ENCODE measurements around the gene INPP5F.

The INPP5F gene

DNA sequence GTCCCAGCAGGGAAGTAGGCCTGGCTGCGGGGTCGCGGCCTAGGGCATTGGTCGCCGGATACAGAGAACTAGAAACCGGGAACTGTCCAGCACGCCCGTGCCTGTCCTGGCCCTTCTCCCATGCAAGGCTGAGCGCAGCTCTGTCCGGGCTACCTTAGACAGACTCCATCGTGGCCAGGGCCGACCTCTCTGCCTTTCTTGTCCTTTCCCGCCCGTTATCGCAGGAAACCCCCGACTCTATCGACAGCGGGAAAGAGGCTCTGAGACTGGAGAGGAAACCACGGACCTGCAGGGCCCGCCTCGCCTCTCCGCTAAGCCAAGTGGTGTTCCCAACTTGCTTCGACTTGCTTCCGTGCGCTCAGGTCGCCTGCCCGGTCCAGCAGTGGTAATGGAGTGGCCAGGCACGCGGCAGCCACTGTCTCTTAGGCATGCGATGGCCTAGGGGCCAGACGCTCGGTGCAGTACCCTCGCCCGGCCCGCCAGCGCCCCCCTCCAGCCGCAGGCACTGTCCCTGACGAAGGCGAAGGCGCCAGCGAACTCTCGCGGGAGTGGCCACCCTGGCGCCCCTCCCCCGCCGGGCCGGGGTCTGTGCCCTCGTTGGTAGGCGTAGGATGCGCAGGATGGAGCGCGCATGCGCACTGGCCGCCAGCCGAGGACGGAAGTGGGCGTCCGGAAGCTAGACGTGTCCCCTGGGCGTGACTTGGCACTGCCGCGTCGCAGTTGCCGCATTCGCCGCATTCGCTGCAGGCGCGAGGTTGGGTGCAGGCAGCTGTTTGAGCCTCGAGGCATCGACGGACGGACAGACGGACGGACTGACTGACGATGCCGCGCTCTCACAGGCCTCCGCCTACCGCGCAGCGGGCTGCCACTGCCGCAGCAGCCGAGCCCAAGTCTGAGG lies 92.4 kb downstream of the INPP5F start:
- DNase-seq (ENCODE audit: low spot score) = peak; percentile 39

GRCh38 chr10:119818889-119819270 lies 93.0 kb downstream of the INPP5F start:
- peak; percentile 9 for DNase-seq (ENCODE audit: low spot score)

DNA sequence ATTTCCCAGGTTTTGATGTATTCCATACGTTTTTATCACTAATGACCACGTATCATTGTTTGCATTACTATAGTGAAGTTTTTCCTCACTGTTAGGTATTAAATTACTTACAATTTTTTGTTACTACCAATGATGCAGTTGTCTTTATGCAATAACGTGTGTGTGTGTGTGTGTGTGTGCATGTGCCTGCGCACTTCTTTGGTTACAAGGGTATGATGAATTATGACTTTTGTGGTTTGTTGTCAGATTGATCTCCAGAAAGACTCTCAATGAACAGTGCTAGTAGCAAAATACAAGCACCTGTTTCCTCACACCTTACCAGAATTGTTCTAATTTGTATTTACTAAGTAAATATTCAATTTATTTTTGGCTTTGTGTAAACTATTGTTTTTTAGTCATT lies 95.3 kb downstream of the INPP5F start:
- DNase-seq (ENCODE audit: low spot score) = no peak

DNA sequence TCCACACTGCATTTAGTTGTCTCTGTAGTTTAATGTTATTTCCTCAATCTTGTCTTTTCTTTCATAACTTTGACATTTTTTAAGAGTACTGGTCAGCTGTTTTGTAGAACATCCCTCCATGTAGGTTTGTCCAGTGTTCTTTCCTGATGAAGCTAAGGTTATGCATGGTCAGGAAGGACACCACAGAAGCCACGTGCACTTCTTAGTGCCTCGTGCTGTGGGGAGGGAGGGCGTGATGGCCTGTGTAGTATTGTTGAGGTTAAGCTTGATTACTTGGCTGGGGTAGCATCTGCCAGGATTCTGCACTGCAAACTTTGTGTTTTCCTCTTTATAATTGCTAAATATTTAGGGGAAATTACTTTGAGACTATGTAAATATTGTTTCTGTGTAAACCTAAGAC lies 98.4 kb downstream of the INPP5F start:
- no peak for DNase-seq (ENCODE audit: low spot score)

GRCh38 chr10:119826771-119827170 lies 100.9 kb downstream of the INPP5F start:
- no peak for DNase-seq (ENCODE audit: low spot score)

- DNase-seq (ENCODE audit: low spot score) = no peak
These were observed 101.6 kb downstream of the INPP5F start for GRCh38 chr10:119827430-119827829.

- no peak for DNase-seq (ENCODE audit: low spot score)
These were observed 103.6 kb downstream of the INPP5F start for GRCh38 chr10:119829429-119829828.

- DNase-seq (ENCODE audit: low spot score) = no peak
These were observed 105.0 kb downstream of the INPP5F start for GRCh38 chr10:119830851-119831250.

DNA sequence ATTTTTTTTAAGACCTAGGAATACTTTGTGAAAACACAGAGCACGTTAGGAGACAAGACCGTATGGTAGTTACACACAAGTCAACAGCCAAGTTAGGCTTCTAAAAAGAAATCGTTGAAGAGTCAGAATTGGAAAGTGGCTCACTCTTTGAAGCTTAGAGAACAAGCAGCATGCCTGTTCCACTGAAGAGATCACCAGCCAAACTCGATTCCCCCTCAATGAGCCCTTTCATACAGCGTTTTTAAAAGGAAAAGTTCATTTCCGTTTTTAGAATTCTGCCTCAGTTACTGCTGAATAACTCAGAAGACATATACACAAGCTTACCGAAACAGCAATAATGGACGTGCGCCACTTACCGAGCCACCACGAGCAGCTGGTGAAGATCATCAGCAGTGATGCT lies 105.8 kb downstream of the INPP5F start:
- peak; percentile 48 for DNase-seq (ENCODE audit: low spot score)

DNA sequence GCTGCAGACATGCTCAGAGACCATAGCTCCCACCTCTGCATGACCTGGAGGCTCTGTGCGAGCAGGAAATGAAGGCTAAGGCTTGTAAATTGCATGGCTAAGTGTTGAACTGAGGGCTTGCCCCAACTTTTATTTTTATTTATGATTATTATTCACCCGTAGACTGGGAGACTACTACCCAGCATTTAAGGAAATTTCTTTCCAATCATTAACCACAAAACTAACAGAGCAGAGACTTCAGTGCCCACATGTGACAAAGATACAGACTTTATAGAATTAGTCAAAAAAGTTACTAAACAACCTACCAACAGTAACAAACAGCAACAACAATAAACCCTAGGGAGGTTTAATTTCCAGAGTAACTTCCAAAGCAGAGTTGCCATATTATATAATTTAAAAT lies 107.1 kb downstream of the INPP5F start:
- no peak for DNase-seq (ENCODE audit: low spot score)

DNA sequence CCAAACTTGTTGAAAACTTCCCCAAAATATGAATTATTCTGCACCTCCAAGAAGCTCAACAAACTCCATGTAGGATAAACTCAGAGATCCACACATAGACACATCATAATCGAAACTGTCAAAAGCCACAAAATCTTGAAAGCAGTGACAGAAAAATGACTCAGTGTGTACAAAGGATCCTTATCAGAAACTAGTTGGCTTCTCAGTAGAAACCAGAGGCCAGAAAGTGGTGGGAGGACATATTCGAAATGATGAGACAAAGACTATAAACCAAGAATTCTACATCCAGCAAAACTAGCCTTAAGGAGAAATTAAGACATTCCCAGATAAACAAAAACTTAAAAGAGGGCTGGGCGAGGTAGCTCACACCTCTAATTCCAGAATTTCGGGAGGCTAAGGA lies 108.3 kb downstream of the INPP5F start:
- no peak for DNase-seq (ENCODE audit: low spot score)

DNA sequence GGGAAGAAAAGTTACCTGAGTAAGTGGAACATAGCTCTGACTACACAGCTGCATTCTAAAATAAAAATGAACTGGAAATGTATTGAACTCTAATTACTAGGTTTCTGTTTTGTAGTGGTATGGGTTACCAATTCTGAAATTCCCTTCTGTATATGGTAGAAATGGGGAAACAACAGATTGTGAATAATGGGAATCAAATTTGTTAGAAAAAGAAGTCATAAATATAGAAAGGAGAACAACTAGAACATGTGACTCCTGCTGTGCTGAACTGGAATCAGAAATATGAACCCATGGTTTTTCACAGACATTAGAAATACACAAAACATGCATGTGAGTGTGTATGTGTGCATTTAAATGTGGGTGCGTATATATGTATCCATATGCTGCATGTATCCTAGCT lies 119.8 kb downstream of the INPP5F start:
- no peak for DNase-seq (ENCODE audit: low spot score)

DNA sequence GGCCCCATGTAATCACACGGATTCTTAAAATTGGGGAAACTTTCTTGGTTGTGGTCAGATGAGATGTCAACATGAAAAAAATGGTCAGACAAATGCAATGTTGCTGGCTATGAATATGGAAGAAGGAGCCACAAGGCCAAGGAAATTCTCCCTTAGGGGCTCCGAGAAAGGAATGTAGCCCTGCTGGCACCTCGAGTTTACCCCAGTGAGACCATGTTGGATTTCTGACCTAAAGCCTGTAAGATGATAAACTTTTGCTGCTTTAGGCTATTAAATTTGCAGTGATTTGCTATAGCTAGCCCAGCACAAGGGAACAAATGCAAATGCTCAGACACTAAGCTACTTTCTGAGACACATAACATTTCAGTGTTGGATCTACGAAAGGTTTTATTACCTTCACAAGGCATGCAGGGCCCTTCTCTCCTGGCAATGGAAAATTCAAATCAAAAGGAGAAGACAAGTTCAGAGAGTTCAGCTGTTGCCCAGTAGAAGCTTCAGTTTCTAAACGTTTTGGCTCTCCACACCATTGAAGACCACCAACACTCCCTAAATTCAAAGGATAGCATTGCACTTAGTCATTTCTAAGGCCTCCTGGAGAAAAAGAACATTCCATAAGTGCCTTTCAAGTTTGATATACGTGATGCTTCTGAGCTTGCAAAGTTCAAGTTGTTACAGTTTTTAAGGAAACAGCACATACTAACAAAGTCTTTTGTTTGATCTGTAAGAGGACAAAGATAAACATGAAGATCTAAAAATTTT lies 123.4 kb downstream of the INPP5F start:
- DNase-seq (ENCODE audit: low spot score) = no peak

DNA sequence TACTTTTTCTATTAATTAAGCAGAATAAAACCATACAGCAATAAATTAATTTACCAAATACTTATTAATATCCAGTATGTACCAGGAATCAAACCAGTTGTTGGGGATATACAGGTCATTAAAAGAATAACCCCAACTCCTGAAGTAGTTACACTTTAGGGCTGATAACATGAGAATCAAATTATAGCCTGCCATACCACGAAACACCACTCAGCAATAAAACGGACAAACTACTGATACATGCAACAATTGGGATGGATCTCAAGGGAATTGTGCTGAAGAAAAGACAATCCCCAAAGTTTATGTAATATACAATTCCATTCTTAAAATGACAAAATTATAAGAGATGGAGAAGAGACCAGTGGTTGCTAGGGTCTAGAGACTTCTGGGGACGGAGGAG lies 124.1 kb downstream of the INPP5F start:
- DNase-seq (ENCODE audit: low spot score) = no peak

- DNase-seq (ENCODE audit: low spot score) = no peak
These were observed 126.4 kb downstream of the INPP5F start for GRCh38 chr10:119852277-119852676.

DNA sequence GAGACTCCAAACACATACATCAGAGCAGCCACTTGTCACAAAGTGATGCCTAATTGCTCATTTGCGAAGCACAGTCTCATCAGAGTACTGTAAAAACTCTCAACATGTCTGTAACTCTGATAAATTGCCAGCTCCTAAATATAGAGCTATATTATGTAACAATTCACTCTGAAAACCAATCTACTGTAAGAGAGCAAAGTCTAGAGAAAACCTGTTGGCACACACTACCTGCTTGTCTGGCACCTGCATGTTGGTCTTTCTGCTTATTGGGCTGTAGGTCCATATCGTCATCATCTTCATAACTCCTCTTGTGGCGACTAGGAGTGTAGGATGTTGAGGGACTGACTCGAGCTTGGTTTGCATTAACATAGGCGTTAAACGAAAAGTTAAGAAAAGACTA lies 127.0 kb downstream of the INPP5F start:
- no peak for DNase-seq (ENCODE audit: low spot score)

- DNase-seq (ENCODE audit: low spot score) = no peak
These were observed 127.7 kb downstream of the INPP5F start for GRCh38 chr10:119853574-119853973.

- no peak for DNase-seq (ENCODE audit: low spot score)
These were observed 132.2 kb downstream of the INPP5F start for GRCh38 chr10:119858063-119858462.

GRCh38 chr10:119859420-119860258 lies 133.8 kb downstream of the INPP5F start:
- peak; percentile 44 for DNase-seq (ENCODE audit: low spot score)

GRCh38 chr10:119860866-119861607 lies 135.2 kb downstream of the INPP5F start:
- DNase-seq (ENCODE audit: low spot score) = no peak

DNA sequence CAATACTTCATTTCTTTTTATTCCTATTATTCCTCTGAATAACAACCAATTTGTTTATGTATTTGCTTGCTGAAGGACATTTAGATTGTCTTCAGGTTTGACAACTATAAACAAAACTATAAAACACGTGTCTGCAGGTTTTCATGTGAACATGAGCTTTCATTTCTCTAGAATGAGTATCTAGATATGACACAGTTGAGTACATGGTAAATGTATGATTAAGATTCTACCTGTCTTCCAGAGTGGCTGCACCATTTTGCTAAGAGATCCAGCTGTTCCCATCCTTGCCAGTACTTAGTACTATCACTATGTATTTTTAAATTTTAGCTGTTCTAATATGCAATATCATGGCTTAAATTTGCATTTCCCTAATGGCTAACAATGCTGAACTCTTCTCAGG lies 136.7 kb downstream of the INPP5F start:
- DNase-seq (ENCODE audit: low spot score) = no peak

Data from globus pallidus (tissue), 1 donor.